GM10248 (cell line): ENCODE results near the gene VDAC1.

Experiments used
- CTCF ChIA-PET: fragments of 300-600 bp; sonication (Branson Sonifier 250); formaldehyde crosslinking; extraction: SDS; loops from one replicate; lab custom pipeline; 2021; ENCODE audit warnings: antibody characterized with exemption; lab: Yijun Ruan, JAX
- POLR2A ChIA-PET: fragments of 350-650 bp; sonication (Branson Sonifier 250); formaldehyde crosslinking; extraction: SDS; loops from one replicate; lab custom pipeline; 2020; ENCODE audit warnings: antibody characterized with exemption; lab: Yijun Ruan, JAX
- DNase-seq: peaks from one replicate; pipeline ENCODE4 v3.0.0; 2012; ENCODE audit errors: extremely low spot score
- CTCF ChIP-seq: IDR thresholded peaks from 2 replicates; pipeline ENCODE4 v1.5.1; 2012; ENCODE audit warnings: mild to moderate bottlenecking, low read depth; ENCODE audit errors: extremely low read depth, missing control alignments, control extremely low read depth

Gene VDAC1

GRCh38 chr5:133927300-133928180 is 77.2 kb downstream of the VDAC1 start:
- ChIA-PET CTCF (no interaction called here), POLR2A (no interaction called here)
- no peak for TF ChIP-seq CTCF
- no peak for DNase-seq

- POLR2A ChIA-PET, result no interaction called here
- TF ChIP-seq CTCF, result no peak
- no peak for DNase-seq
- CTCF ChIA-PET, result no interaction called here
Observed at GRCh38 chr5:133926489-133927299, 78.1 kb downstream of the VDAC1 start.

- POLR2A ChIA-PET, result no interaction called here
- no peak for TF ChIP-seq CTCF
- DNase-seq, result no peak
- CTCF ChIA-PET, result interaction anchor here (0.9 kb wide), 1 partner anchor 19 kb away, joined by 3 read pairs; no protein-coding TSS in a partner anchor
Observed at GRCh38 chr5:133925866-133926488, 78.8 kb downstream of the VDAC1 start.

GRCh38 chr5:133925269-133925668 is 79.5 kb downstream of the VDAC1 start:
- POLR2A ChIA-PET, result no interaction called here
- CTCF ChIA-PET, result interaction anchor here (0.9 kb wide), 1 partner anchor 20 kb away, joined by 3 read pairs; no protein-coding TSS in a partner anchor
- TF ChIP-seq CTCF, result no peak
- DNase-seq, result no peak

GRCh38 chr5:133924221-133924920 is 80.4 kb downstream of the VDAC1 start:
- TF ChIP-seq CTCF, result no peak
- ChIA-PET POLR2A (interaction anchor here (0.9 kb wide), 1 partner anchor 28 kb away, joined by 3 read pairs; no protein-coding TSS in a partner anchor), CTCF (interaction anchor here (0.6 to 1.6 kb wide), 5 partner anchors 9 to 27 kb away, joined by 3 to 7 read pairs (median 3); no protein-coding TSS in a partner anchor)
- DNase-seq, result no peak
